DMS153 (cell line): Measurements from ENCODE around the gene FUT3.

Source experiments
- DNase-seq: peaks from one replicate; lab custom pipeline; 2025; lab: John Stamatoyannopoulos, UW

FUT3 gene

DNA sequence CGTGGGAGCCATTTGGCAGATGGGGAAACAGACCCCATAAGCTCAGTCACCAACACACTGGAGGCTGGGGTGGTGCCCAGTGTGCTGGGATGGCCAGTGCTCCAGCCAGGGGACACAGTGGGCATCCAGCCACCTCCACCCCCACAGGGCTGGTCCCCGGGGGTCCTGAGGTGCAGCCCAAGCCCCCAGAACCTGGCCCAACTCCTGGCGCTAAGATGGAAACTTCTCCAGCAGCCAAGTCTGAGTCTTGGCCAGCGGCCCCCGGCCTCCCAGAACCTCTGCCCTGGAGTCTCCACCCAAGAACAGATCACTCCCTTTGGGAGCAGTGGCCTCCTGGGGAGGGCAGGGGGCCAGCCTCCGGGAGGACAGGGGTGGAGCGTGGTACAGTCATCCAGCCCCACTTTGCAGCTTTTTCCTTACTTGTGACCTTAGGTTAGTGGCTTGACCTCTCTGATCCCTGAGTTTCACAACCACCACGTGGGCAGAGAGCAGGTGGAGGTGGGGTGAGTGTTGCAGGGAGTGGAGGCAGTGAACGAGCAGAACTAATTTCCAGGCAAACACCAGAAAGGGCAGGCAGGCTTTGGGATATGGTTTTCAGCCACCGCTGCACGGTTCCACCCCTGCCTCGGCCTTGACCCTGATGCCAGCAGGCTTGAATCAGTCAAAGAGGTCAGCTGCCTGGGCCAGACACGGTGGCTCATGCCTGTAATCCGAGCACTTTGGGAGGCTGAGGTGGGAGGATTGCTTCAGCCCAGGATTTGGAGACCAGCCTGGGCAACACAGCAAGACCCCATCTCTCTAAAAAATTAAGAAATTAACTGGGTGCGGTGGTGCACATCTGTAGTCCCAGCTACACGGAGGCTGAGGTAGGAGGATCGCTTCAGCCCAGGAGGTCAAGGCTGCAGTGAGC, 50.6 kb downstream of the FUT3 start:
- no peak for DNase-seq

GRCh38 chr19:5799247-5800241, 51.7 kb downstream of the FUT3 start:
- DNase-seq: peak; percentile 14

GRCh38 chr19:5798244-5798643, 53.0 kb downstream of the FUT3 start:
- DNase-seq: no peak

DNA sequence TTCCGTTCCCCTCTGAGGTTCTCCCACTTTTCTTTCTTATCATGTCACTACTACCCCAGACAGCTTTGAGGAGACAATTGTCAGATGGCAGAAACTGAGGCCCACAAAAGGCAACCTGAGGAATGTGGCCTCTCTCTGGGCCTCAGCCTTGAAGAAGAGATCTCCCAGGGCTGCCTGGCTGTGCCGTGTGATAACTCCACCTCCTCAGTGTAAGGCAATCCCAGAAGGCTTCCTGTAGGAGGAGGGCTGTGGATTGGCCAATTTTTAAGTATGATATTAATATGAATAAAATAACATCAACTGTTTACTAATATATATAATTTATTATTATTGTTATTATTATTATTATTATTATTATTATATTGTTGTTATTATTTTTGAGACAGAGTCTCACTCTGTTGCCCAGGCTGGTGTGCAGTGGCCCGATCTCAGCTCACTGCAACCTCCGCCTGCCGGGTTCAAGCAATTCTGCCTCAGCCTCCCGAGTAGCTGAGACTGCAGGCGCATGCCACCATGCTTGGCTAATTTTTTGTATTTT, 55.8 kb downstream of the FUT3 start:
- no peak for DNase-seq

- DNase-seq: no peak
Measured at GRCh38 chr19:5793188-5793587, 58.1 kb downstream of the FUT3 start.
